ENCODE measurements around the gene TMPRSS11E.
"Not testable (repeated sequence)": the region's sequence is repeated elsewhere in the genome, so short reads cannot be mapped to it uniquely, and the experiment has no call there.

The TMPRSS11E gene

DNA sequence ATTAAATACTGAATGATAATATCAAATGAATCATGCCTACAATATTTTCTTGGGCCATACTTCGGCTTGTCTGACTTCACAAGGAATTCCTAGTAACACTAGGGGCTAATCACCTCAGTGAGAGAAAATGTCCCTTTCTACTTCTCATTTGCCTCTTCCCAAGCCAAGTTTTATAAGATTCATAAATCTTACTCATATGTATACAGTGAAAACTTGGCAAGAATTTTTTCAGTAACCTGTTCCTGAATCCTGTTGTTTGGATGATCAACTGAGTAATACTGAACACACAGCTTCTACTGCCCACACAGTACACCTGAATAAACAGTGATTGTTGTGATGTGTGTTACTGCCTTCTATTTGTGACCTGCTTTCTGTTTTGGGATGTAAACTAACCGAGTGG is 16.5 kb downstream of the TMPRSS11E start:
- no peak for DNase-seq

DNA sequence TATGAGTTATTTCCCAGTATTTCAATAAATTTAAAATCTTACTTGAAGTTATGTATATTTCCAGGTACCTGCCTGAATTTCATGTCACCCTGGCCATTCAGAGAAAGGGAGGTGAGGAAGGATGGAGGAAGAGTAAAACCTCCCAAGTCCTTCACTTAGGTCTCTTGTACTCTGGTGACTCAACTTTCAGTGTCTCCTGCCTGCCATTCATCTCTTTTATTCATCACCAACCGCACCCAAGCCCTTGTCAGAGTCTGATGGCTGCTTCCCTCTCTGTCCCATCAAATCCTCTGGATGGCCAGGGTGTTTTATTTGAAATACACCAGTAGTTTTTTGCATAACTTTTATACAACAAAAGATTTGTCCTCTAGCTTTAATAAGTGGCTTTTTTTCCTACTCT is 17.8 kb downstream of the TMPRSS11E start:
- DNase-seq: no peak

DNA sequence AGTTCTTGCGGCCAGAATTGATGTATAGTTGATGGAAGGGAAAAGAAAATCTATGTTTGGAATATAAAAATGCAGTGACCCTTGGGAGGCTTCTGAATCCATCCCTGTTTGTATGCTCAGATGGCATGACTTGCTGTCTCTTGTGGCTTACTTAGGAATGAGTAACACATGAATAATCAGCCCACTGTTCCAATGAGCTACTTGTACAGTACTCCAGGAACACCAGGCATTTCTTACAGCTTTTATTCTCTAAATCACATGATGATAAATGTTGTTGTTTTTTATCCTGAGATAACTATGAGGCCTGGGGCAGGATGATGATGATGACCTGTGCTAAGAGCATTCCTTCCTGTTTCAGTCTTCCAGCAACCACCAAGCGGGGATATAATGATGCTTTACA is 18.9 kb downstream of the TMPRSS11E start:
- DNase-seq: no peak

DNA sequence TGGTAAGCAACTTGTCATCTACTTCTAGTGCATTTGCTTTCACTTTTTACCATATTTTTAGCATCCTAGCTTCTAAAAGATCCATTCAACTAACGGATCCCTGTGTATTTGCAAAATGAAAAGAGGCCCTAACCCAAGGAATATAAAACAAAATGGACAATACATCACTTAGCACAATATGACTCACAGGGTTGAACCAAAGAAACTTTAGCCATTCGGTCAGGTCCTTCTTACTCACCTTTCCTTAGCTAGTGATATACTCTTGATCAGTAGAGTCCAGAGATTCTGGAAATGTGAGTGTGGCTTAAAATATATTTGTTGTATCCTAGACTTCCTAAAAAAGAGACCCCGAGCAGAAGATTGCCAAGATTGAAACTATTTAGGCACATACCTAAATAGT is 19.5 kb downstream of the TMPRSS11E start:
- no peak for DNase-seq

DNA sequence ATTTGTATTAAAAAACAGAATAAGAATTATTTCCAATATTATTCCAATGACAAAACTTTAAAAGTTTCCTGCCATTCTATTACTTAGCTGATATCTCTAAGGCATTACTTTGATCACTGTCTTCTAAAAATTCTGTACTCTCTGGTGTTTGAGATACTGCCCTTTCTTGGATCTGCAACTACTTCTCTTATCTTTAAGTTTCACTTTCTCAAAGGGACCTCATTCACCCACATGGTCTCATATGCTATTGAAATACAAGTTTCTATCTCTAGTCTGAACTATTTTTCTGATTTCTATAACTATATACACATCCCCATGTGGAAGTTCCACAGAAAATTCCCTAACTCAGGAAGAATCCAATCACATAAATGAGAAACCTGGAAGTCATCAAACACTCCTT is 22.2 kb downstream of the TMPRSS11E start:
- DNase-seq: no peak

DNA sequence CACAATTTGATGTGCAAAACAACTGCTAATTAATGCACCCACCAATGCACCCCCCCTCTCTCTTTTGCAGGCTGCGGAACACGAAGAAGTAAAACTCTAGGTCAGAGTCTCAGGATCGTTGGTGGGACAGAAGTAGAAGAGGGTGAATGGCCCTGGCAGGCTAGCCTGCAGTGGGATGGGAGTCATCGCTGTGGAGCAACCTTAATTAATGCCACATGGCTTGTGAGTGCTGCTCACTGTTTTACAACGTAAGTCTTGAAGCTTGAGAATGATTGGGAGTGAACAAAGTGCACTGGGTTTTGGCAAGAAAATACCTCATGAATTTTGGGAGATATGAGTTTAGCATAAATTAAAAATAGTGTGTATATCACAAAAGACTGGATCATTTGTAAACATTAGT is 28.9 kb downstream of the TMPRSS11E start:
- DNase-seq: no peak

DNA sequence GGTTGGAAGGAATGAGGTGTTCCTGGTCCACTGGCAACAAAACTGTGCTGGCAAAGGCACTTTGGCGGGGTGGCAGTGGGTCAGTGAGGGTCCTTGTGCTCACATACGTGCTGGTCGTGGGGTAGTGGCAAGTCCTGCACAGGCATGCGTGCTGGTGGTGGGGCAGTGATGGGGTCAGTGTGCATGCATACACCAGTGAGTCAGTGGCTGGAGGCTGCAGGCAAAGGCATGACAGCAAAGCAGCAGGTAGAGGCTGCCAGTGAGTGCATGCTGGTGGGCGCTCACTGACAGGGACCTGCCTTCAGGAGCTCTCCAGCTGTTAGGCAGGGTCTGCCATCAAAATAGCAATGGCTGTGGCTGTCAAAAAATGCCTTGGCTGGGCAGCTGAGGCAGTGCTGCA is 42.1 kb downstream of the TMPRSS11E start:
- no peak for DNase-seq

DNA sequence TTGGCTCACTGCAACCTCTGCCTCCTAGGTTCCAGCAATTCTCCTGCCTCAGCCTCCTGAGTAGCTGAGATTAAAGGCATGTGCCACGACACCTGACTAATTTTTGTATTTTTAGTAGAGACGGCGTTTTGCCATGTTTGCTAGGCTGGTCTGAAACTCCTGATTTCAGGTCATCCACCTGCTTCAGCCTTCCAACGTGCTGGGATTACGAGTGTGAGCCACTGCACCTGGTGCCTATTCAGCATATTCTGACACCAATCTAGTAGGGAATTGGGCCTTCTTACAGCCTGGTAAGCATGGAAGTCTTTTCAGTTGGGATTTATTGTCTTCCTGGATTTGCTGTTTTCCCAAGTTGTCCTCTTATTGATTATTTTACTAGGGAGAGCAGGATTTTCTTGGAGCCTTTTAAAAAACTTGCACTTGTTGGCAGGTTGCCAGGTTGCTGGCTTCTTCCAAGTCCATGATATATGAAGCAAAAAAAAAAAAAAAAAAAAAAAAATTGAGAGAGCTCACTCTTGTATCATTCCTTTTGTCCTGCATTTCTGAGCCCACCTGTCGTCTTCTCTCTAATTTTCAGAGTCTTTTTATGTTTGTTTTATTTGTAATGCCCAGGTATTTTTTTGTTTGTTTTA is 43.7 kb downstream of the TMPRSS11E start:
- no peak for DNase-seq

DNA sequence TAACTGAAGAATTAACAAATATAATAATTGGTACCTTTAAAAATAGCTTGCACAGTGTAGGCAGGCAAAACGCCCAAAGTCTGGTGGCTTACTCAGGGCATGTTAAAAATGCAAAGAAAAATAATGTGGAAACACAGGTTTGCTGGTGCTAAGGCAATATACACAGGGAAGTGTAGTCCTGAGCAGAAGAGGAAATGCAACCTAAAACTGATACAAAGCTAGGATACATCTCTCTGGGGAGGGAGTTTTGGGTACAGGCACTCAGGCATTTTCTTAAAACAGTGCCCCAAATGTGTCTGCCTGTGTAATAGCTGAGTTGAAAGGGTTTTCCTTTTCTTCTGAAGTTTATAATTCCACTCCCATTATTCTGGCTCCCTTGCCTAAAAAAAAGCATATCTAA is 47.4 kb downstream of the TMPRSS11E start:
- DNase-seq: no peak

DNA sequence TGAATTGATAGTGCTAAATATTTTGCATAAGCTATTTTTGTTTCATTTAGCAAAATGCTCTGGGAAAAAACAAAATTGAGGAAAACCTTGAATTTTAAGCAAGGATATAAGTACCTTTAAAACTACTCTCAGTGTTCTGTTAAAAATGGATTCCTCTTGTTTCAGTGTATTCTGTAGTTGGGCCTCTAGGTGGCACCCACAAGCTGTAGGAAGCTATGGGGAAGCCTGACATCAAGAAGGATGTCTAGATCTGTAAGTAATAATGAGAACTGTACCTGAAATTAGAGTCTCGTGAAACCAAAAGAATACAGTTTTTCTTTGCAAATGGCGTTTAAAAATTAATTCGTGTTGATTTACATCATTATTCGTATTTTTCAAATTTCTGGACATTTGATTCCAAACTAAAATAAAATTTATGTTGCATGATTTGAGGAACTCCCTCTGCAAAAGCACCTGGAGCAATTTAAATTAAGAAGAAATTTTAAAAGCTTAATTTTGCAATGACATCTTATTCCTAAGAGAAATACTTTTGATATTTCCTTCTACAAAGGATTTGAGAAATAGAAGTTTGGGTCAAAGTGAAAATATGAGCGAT is 51.2 kb downstream of the TMPRSS11E start:
- peak; percentile 41 for DNase-seq

DNA sequence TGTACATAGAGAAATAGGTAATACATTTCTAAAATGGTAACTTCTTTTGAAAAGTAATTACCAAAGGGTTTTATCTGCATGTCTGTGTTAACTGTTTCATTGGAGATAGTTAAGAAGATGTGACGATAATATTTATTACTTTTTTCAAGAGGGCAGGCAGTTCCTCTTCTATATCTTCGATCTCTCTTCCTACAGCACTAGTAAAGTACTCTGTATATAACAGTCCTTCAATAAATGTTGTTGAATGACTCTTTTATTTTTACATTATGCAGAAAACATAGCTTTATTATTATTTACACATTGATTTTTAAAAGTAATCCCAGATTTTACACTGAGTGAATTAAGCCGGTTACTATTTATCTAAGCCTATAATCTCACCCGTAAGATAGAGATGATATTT is 51.8 kb downstream of the TMPRSS11E start:
- no peak for DNase-seq

DNA sequence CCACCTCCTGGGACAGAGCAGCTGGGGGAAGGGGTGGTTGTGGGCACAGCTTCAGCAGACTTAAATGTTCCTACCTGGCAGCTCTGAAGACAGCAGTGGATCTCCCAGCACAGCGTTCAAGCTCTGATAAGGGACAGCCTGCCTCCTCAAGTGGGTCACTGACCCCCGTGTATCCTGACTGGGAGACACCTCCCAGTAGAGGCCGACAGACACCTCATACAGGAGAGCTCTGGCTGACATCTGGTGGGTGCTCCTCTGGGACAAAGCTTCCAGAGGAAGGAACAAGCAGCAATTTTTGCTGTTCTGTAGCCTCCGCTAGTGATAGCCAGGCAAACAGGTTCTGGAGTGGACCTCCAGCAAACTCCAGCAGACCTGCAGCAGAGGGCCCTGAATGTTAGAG is 56.2 kb downstream of the TMPRSS11E start:
- DNase-seq: not testable (repeated sequence)

DNA sequence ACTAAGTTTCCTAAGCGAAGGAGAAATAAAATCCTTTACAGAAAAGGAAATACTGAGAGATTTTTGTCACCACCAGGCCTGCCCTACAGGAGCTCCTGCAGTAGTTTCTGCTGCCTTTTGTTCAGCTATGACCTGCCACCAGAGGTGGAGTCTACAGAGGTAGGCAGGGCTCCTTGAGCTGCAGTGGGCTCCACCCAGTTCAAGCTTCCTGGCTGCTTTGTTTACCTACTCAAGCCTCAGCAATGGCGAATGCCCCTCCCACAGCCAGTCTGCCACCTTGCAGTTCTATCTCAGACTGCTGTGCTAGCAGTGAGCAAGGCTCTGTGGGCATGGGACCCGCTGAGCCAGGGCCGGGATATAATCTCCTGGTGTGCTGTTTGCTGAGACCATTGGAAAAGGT is 57.6 kb downstream of the TMPRSS11E start:
- not testable (repeated sequence) for DNase-seq

DNA sequence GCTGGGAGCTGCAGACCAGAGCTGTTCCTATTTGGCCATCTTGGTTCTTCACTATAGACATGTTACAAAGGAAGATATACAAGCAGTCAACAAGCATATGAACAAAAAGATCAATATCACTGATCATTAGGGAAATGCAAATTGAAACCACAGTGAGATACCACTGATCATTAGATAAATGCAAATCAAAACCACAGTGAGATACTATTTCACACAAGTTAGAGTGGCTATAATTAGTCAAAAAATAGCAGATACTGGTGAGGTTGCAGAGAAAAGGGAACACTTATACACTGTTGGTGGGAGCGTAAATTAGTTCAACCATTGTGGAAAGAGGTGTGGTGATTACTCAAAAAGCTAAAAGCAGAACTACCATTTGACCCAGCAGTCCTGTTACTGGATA is 58.2 kb downstream of the TMPRSS11E start:
- not testable (repeated sequence) for DNase-seq

DNA sequence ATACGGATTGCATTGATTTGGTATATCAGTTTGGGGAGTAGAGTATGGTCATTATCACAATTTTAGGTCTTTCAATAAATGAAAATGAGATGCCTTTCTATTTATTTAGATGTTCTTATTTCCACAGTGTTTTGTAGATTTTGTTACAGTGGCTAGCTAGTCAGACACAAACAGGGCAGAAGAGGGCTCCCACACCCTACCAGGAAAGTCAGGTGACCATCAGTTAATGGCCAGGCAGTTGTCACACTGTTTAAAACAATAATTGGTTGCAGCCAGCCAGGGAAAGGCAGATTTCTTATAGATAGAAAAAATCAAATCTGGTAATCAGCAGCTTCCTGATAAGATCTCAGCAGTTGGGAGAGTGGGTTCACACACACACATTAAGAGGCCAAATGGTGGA is 71.6 kb downstream of the TMPRSS11E start:
- DNase-seq: no peak

DNA sequence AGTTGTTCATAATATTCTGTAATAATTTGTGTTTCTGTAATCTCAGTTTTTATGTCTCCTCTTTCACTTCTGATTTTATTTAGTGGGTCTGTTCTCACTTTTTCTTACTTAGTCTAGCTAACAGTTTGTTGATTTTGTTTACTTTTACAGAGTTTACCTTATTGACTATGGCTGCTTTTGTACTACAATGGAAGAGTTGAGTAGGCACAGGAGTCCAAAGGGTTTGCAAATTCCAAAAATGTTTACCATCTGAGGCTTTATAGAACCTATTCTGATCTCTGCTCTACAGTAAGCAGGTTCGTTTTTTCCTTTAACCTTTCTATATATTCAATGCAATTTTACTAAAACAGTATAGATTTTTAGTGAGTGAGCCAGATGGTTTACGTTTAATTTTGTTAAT is 73.7 kb downstream of the TMPRSS11E start:
- no peak for DNase-seq

DNA sequence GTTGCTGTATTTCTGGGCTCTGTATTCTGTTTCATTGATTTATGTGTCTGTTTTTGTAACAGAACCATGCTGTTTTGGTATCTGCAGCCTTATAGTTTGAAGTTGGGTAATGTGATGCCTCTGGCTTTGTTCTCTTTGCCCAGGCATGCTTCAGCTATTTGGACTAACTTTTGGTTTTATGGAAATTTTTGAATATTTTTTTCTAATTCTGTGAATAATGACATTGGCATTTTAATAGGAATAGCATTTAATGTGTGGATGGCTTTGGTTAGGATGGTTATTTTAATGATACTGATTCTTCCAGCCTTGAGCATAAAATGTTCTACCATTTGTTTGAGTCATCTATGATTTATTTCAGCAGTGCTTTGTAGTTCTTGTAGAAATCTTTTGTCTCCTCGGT is 75.0 kb downstream of the TMPRSS11E start:
- DNase-seq: not testable (repeated sequence)

DNA sequence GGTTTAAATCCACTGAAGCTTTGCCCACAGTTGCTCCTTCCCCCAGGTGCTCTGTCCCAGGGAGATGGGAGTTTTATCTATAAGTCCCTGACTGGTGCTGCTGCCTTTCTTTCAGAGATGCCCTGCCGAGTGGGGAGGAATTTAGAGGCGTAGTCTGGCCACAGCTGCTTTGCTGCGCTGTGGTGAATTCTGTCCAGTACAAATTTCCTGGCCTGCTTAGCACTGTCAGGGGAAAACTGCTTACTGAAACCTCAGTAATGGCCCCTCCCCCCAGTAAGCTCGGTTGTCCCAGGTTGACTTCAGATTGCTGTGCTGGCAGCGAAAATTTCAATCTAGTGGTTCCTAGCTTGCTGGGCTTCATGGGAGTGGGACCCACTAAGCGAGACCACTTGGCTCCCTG is 88.7 kb downstream of the TMPRSS11E start:
- no peak for DNase-seq

DNA sequence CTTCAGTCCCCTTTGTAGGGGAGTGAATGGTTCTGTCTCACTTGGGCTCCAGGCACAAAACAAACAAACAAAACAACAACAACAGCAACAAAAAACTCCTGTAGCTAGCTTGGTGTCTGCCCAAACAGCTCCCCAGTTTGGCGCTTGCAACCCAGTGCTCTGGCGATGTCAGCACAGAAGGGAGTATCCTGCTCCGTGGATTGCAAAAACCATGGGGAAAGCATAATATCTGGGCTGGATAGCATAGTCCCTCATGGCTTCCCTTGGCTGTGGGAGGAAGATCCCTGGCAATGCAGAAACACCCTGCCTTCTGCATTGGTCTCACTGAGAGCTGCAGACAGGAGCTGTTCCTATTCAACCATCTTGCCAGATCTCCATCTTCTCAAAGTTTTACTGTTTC is 89.1 kb downstream of the TMPRSS11E start:
- DNase-seq: no peak

DNA sequence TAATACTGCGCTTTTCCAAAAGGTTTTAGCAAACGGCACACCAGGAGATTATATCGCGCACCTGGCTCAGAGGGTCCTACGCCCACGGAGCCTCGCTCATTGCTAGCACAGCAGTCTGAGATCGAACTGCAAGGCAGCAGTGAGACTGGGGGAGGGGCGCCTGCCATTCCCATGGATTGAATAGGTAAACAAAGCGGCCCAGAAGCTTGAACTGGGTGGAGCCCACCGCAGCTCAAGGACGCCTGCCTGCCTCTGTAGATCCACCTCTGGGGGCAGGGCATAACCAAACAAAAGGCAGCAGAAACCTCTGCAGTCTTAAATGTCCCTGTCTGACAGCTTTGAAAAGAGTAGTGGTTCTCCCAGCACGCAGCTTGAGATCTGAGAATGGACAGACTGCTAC is 95.5 kb downstream of the TMPRSS11E start:
- DNase-seq: not testable (repeated sequence)
